K562 (cell line): ENCODE results near the gene DHRS3. TPM values are rescaled to one million over a fixed set of nuclear protein-coding genes. Genes with fewer than 3 reads are reported as not detected.

ENCODE experiments used
- ATAC-seq: fragments of 200-7000 bp; cut with Tn5 transposase; 3 replicates; pipeline ENCODE4 v1.9.1; 2020; ENCODE audit warnings: moderate library complexity
- BruUV-seq: library from RNA; stranded (reverse); fragments of 400-500 nt; replicated peaks from 2 replicates; lab custom pipeline; 2021; lab: Mats Ljungman, UMichigan
- CTCF ChIA-PET: fragments of 300-600 bp; formaldehyde crosslinking; extraction: SDS; loops from one replicate; lab custom pipeline; 2021; ENCODE audit warnings: low intra/inter-chr PET ratio; lab: Yijun Ruan, JAX
- POLR2A ChIA-PET: fragments of 300-600, 350-650 bp; sonication (Branson Sonifier 250); formaldehyde crosslinking; extraction: SDS; loops from one replicate; lab custom pipeline; 2021; ENCODE audit warnings: antibody characterized with exemption, inconsistent platforms; lab: Yijun Ruan, JAX
- DNase-seq, 4 experiments: peaks; one replicate each; pipeline versions ENCODE4 v3.0.0 to v3.0.0-alpha.2; 2011 to 2018; ENCODE audit warnings: low spot score in 3 of 4, mixed read lengths in 3 of 4; ENCODE audit errors: extremely low read depth in 1 of 4
- FAIRE-seq: peaks from 2 replicates; lab custom pipeline; 2011; peaks lifted over from hg19 to GRCh38; lab: Jason Lieb, UNC
- H2AFZ ChIP-seq: 2 replicates; pipeline ENCODE4 v1.6.0; 2011; ENCODE audit warnings: low read depth, low read length, control low read depth, inconsistent platforms
- H3K27ac ChIP-seq: fragments of 200-600 bp; 3 replicates; pipeline ENCODE4 v1.8.0; 2011; ENCODE audit warnings: low read depth, mild to moderate bottlenecking, control low read depth, inconsistent platforms, low read length, moderate library complexity, mixed read lengths; ENCODE audit errors: extremely low read depth
- H3K27me3 ChIP-seq, 2 experiments: fragments of 300-600 bp in 1 of 2; 2 replicates in 1 of 2; 3 replicates in 1 of 2; pipeline versions ENCODE4 v1.6.0 to v1.8.0; 2011; ENCODE audit warnings: inconsistent platforms in 2 of 2, low read length in 2 of 2, mild to moderate bottlenecking in 1 of 2, mixed read lengths in 1 of 2, moderate library complexity in 1 of 2; ENCODE audit not compliant: control insufficient read depth in 2 of 2, insufficient read depth in 2 of 2
- H3K36me3 ChIP-seq: fragments of 300-600 bp; 3 replicates; pipeline ENCODE4 v1.8.0; 2011; ENCODE audit warnings: mild to moderate bottlenecking, low read length, inconsistent platforms; ENCODE audit not compliant: control insufficient read depth, insufficient read depth
- H3K4me1 ChIP-seq, 2 experiments: fragments of 200-600 bp in 1 of 2; replicated peaks in 1 of 2; 2 replicates in 1 of 2; 3 replicates in 1 of 2; pipeline versions ENCODE4 v1.5.1 to v1.8.0; 2011; ENCODE audit warnings: inconsistent platforms in 2 of 2, low read length in 2 of 2, mild to moderate bottlenecking in 1 of 2, mixed read lengths in 1 of 2, moderate library complexity in 1 of 2; ENCODE audit not compliant: control insufficient read depth in 2 of 2, insufficient read depth in 2 of 2
- H3K4me2 ChIP-seq: 2 replicates; pipeline ENCODE4 v1.6.1; 2011; ENCODE audit warnings: low read length, control low read depth, inconsistent platforms, mixed read lengths; ENCODE audit not compliant: insufficient read depth
- H3K4me3 ChIP-seq: fragments of 200-600 bp; sonication (generic), shearing (Covaris generic); 2 replicates; pipeline ENCODE4 v1.5.1; 2016; ENCODE audit warnings: control low read depth, inconsistent platforms
- H3K79me2 ChIP-seq: fragments of 200-600 bp; 3 replicates; pipeline ENCODE4 v1.8.0; 2011; ENCODE audit warnings: low read length, inconsistent platforms; ENCODE audit not compliant: control insufficient read depth, insufficient read depth
- H3K9ac ChIP-seq, 2 experiments: 2 replicates each; pipeline versions ENCODE4 v1.6.0 to v1.6.1; 2011; ENCODE audit warnings: low read depth in 2 of 2, low read length in 2 of 2, control low read depth in 1 of 2, inconsistent platforms in 1 of 2, mild to moderate bottlenecking in 1 of 2, mixed read lengths in 1 of 2; ENCODE audit not compliant: insufficient read depth in 1 of 2
- H3K9me1 ChIP-seq: one replicate; pipeline ENCODE4 v1.6.0; 2011; ENCODE audit warnings: inconsistent platforms, mild to moderate bottlenecking, low read length, moderate library complexity; ENCODE audit not compliant: control insufficient read depth, insufficient read depth
- H3K9me3 ChIP-seq: replicated peaks from 2 replicates; pipeline ENCODE4 v1.5.1; 2011; ENCODE audit warnings: low read depth, low read length, inconsistent platforms; ENCODE audit not compliant: control insufficient read depth, insufficient read depth
- H4K20me1 ChIP-seq: replicated peaks from 2 replicates; pipeline ENCODE4 v1.6.1; 2011; ENCODE audit warnings: low read length, inconsistent platforms, mixed read lengths; ENCODE audit not compliant: control insufficient read depth, insufficient read depth
- E2F5 ChIP-seq: sonication (generic); formaldehyde crosslinking; IDR thresholded peaks from 2 replicates; pipeline ENCODE4 v1.8.0; 2022; ENCODE audit warnings: mild to moderate bottlenecking, missing genetic modification reagents
- ETV1 ChIP-seq: fragments of 450-650 bp; conservative IDR thresholded peaks from 2 replicates; pipeline ENCODE4 v1.6.1; 2016; ENCODE audit warnings: missing genetic modification characterization, control low read depth, low read depth, missing compliant biosample characterization
- KDM5B ChIP-seq: fragments of 200-600 bp; sonication (generic); IDR thresholded peaks from 2 replicates; pipeline ENCODE4 v1.6.1; 2012; ENCODE audit warnings: low read depth, mild to moderate bottlenecking, moderate library complexity, low read length, control low read depth, inconsistent platforms; ENCODE audit not compliant: insufficient replicate concordance
- LEF1 ChIP-seq: fragments of 450-650 bp; IDR thresholded peaks from 2 replicates; pipeline ENCODE4 v1.6.1; 2016; ENCODE audit warnings: mild to moderate bottlenecking
- NCOR1 ChIP-seq: fragments of 450-650 bp; IDR thresholded peaks from 2 replicates; pipeline ENCODE4 v1.6.1; 2016; ENCODE audit warnings: mild to moderate bottlenecking, moderate library complexity
- PATZ1 ChIP-seq: fragments of 250-450 bp; sonication (Bioruptor Pico); IDR thresholded peaks from 2 replicates; pipeline ENCODE4 v1.5.0; 2020; ENCODE audit warnings: mild to moderate bottlenecking, borderline replicate concordance
- PCBP1 ChIP-seq: fragments of 200-400 bp; formaldehyde crosslinking; IDR thresholded peaks from 2 replicates; pipeline ENCODE4 v1.6.1; 2018; ENCODE audit warnings: mild to moderate bottlenecking, low read depth, low read length; ENCODE audit not compliant: poor library complexity, severe bottlenecking
- SMAD2 ChIP-seq: fragments of 150-350 bp; IDR thresholded peaks from 2 replicates; pipeline ENCODE4 v1.6.1; 2014; ENCODE audit warnings: low read depth, mild to moderate bottlenecking, low read length
- TCFL5 ChIP-seq: fragments of 250-450 bp; sonication (Bioruptor Pico); conservative IDR thresholded peaks from 2 replicates; pipeline ENCODE4 v1.6.1; 2021; ENCODE audit warnings: mild to moderate bottlenecking, moderate library complexity, matching md5 sums
- ZBTB1 ChIP-seq: sonication (generic); formaldehyde crosslinking; IDR thresholded peaks from 2 replicates; pipeline ENCODE4 v1.8.1; 2023; ENCODE audit warnings: missing genetic modification reagents, low read depth, mild to moderate bottlenecking, borderline replicate concordance
- ZNF124 ChIP-seq: sonication (generic); formaldehyde crosslinking; IDR thresholded peaks from 2 replicates; pipeline ENCODE4 v1.8.1; 2022; ENCODE audit warnings: missing genetic modification reagents
- ZNF561 ChIP-seq: fragments of 450-650 bp; formaldehyde crosslinking; conservative IDR thresholded peaks from 2 replicates; pipeline ENCODE4 v1.4.0; 2020; ENCODE audit warnings: mild to moderate bottlenecking, moderate library complexity
- ZNF785 ChIP-seq: fragments of 250-450 bp; sonication (Bioruptor Pico); IDR thresholded peaks from 2 replicates; pipeline ENCODE4 v1.4.0; 2020; ENCODE audit warnings: mild to moderate bottlenecking
- WGBS: fragments of 100-300 bp; shearing (Covaris generic); methylation state at CpG from one replicate; pipeline ENCODE4 v1.1.6; 2016; ENCODE audit warnings: low coverage, mixed read lengths; ENCODE audit not compliant: insufficient coverage; ENCODE audit errors: missing lambda C conversion rate; 5-methylcytosine and 5-hydroxymethylcytosine counted together
- in situ Hi-C: fragments of 300-500 bp; cut with MboI; formaldehyde crosslinking; loops from 4 replicates; pipeline ENCODE4 v1.15.0; 2018; ENCODE audit warnings: inconsistent platforms, mixed read lengths
- intact Hi-C: fragments of 100-400 bp; cut with micrococcal nuclease; formaldehyde crosslinking; loops from 2 replicates; pipeline ENCODE4 v1.14.2; 2022
- polyA plus RNA-seq, 8 experiments: library from polyadenylated mRNA; depleted of rRNA in 4 of 8; stranded (reverse) in 5 of 8; unstranded in 3 of 8; fragments of >200 nt; fragmentation: Nextera tagmentation in 2 of 8; fragmentation: Illumina TruSeq in 1 of 8; extraction: Ambion mirVana in 2 of 8; extraction: Trizol in 1 of 8; gene quantifications; 2 replicates each; pipeline versions ENCODE4 v1.2.1 to v1.2.3, GENCODE V29; 2011 to 2014; ENCODE audit warnings: inconsistent platforms in 1 of 8, missing spikeins in 1 of 8
- total RNA-seq, 7 experiments: library from RNA; depleted of rRNA in 6 of 7; stranded (reverse); fragments of >200 nt in 6 of 7; fragmentation: Illumina TruSeq in 2 of 7; extraction: Trizol in 2 of 7; gene quantifications; 2 replicates each; pipeline versions ENCODE4 v1.2.1 to v1.2.3, GENCODE V29; 2011 to 2021; ENCODE audit warnings: low replicate concordance in 1 of 7

Gene DHRS3
- total and polyA plus RNA-seq, 9 of the 15 experiments (the other 6 are each of a cell fraction or from before 2014, with no cell fraction given): 21.0 to 116 (median 58.7) TPM

- TF ChIP-seq PCBP1: no peak
- no peak for TF ChIP-seq SMAD2
- no peak for TF ChIP-seq TCFL5
- no peak for TF ChIP-seq ZNF785 (CRISPR knock-in tag)
- TF ChIP-seq ETV1 (tag): no peak
- no peak for TF ChIP-seq ZBTB1
These were observed 3.6 kb upstream of the DHRS3 start (continued) for GRCh38 chr1:12621346-12622335.

- no peak overlapping the region for H3K27ac ChIP-seq
- peak overlapping the region in 1 of 2 experiments; percentile 23; a peak in 1 of 4 replicates for H3K9ac ChIP-seq
- no peaks in the 10 kb centered on the region for H3K36me3 ChIP-seq
- FAIRE-seq: no peak
- H3K4me3 ChIP-seq: no peak overlapping the region
- H3K27me3 ChIP-seq: no peaks in the 10 kb centered on the region
- WGBS: 90% methylated on average over 8 of the region's 8 CpGs
- in situ Hi-C loops (loop anchor here (25.0 kb wide), 1 partner anchor 309 kb away; no protein-coding TSS in a partner anchor), intact Hi-C loops (loop anchor here (1.0 kb wide), 2 partner anchors 214 to 307 kb away; no protein-coding TSS in a partner anchor)
- no peak for ATAC-seq
- CTCF ChIA-PET: interaction anchor here (1.2 to 3.4 kb wide), 2 partner anchors 214 to 345 kb away, joined by 4 to 30 read pairs; no protein-coding TSS in a partner anchor
- H4K20me1 ChIP-seq: no peaks in the 10 kb centered on the region
- no peak overlapping the region for H2AFZ ChIP-seq
- POLR2A ChIA-PET: interaction anchor here (0.6 to 3.4 kb wide), 7 partner anchors 9 to 213 kb away, joined by 3 to 14 read pairs (median 5); no protein-coding TSS in a partner anchor
- H3K9me3 ChIP-seq: 0 out of 2 replicates have a peak, but pooled peaks cover 2% of the 10 kb centered on the region
- no peak overlapping the region for H3K4me2 ChIP-seq
- BruUV-seq: no TSS peak
- DNase-seq: no peak
- peaks cover 15 to 40% of the 10 kb centered on the region in 2 experiments for H3K4me1 ChIP-seq
- peaks cover 46% of the 10 kb centered on the region for H3K79me2 ChIP-seq
- no peaks in the 10 kb centered on the region for H3K9me1 ChIP-seq
- no peak for TF ChIP-seq ZNF124
- no peak for TF ChIP-seq KDM5B
- TF ChIP-seq LEF1: no peak
- no peak for TF ChIP-seq ZNF561 (CRISPR knock-in tag)
- TF ChIP-seq PATZ1 (CRISPR knock-in tag): no peak
- TF ChIP-seq NCOR1: no peak
- TF ChIP-seq E2F5 (CRISPR knock-in tag): no peak
These were observed 2.9 kb upstream of the DHRS3 start for GRCh38 chr1:12620931-12621330.
